ENCODE results near the gene A4GNT.
A peak's percentile ranks its signal among the peaks of the same experiment; 100 is the strongest.

Gene A4GNT

GRCh38 chr3:138078901-138079344 lies 53.3 kb downstream of the A4GNT start:
- peak in 1 of 2 donors; percentile 34 for DNase-seq (ENCODE audit: low read depth in 2 of 2)

- no peak for DNase-seq (ENCODE audit: low read depth in 2 of 2)
Measured at GRCh38 chr3:138078096-138078495, 54.1 kb downstream of the A4GNT start.
